CD4-positive, alpha-beta T cell treated with Interleukin-17A for 4 hours (primary cell): Measurements from ENCODE around the gene KMT2D.

Experiments
- DNase-seq: peaks from one replicate; pipeline ENCODE4 v3.0.0-alpha.2; 2020; ENCODE audit warnings: mixed read lengths

The KMT2D gene

DNA sequence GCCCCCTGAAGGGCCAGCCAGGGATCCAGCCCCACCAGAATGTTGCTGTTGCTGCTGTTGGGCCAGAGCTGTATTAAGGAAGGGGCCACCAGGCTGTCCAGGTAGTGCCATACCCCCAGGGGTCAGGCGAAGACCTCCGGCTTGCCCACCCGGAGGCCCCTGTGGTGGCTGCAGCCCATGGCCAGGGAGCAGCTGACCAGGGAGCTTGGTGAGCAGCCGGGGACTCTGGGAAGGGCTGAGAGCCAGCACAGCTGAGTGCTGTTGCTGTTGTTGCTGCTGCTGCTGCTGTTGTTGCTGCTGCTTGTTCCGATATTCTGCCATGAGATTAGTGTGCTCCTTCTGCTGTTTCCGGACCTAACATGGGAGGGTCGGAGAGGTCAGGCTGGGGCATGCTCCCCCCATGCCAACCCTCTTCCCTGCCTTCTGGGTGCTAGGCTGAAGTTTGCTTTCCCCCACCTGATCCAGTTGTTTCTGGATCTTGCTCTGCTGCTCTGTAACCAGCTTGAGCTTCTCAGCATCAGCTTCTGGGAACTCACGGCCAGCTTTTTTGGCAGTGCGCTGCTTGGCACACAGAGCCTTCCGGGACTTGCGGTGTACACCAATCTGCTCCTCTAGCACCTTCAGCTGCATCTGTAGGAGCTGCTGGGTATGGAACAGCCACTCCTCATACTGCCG is 26.8 kb downstream of the KMT2D start:
- no peak for DNase-seq

DNA sequence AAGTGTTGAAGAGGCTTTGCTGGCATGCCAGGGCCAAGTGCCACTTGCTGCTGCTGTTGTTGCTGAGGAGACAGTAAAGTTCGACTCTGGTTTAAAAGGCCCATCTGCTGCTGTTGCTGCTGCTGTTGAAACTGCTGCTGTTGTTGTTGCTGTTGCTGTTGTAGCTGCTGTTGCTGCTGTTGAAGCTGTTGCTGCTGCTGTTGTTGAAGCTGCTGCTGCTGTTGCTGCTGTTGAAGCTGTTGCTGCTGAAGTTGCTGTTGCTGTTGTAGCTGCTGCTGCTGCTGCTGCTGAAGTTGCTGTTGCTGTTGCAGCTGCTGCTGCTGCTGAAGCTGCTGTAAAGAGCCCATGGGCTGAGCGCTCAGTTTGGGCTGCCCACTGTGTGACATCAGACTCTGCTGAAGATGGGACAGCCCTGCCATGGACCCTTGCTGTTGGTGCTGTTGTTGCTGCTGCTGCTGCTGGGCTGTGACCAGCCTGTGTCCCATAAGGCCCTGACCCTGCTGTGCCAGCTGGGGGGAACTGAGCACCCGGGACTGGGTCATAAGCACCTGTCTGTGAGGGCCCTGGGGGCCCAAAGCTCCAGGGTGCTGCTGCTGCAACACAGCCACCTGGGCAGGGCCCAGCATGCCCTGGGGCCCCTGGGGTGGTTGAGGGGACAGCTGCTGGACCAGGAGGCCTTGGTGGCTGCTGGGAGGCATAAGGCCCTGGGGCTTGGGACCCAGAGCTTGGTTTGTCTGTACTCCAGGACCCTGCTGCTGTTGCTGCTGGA is 27.7 kb downstream of the KMT2D start:
- DNase-seq: no peak

DNA sequence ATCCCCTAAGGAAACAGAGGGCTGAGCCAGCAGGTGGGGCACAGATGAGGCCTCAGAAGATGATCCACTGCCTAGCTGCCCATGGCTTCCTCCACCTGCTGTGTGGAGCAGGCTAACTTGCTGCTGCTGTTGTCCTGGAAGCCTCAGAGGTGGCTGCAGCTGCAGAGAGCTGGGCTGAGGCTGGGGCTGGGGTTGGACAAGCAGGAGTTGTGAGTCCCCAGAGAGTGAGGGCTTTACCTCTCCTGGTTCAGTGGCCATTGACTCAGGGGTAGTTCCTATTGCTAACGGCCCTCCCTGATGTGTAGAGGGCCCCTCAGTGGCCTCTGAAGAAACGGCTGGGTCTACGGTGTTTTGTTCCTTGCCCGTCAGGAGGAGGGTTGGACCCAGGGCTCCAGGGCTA is 28.3 kb downstream of the KMT2D start:
- no peak for DNase-seq

DNA sequence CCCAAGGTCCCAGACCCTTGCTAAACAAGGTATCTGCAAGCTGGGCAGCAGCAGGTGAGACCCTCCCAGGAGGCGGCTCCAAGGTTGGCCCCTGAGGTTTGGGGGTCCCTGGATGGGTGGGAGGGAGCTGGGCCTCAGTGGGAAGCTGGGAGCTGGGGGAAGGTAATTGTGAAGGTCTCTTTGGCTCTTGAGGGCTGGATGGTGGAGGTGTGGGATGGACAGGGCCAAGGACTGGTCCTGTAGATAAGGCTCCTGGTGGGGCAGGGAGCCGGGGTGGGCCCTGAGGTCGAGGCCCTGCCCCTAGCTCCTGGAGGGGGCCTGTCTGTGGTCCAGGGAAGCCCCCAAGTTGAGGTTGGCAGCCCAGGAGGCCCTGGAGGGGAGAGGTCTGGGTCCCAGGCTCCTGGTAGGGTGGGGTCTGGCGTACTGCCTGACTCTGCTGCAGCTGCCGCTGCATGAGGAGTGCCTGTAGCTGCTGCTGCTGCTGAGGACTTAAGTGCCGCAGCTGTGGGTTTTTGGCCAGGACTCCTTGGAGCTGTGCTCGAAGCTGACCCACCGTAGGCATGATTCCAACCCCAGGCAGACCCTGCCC is 28.9 kb downstream of the KMT2D start:
- no peak for DNase-seq

DNA sequence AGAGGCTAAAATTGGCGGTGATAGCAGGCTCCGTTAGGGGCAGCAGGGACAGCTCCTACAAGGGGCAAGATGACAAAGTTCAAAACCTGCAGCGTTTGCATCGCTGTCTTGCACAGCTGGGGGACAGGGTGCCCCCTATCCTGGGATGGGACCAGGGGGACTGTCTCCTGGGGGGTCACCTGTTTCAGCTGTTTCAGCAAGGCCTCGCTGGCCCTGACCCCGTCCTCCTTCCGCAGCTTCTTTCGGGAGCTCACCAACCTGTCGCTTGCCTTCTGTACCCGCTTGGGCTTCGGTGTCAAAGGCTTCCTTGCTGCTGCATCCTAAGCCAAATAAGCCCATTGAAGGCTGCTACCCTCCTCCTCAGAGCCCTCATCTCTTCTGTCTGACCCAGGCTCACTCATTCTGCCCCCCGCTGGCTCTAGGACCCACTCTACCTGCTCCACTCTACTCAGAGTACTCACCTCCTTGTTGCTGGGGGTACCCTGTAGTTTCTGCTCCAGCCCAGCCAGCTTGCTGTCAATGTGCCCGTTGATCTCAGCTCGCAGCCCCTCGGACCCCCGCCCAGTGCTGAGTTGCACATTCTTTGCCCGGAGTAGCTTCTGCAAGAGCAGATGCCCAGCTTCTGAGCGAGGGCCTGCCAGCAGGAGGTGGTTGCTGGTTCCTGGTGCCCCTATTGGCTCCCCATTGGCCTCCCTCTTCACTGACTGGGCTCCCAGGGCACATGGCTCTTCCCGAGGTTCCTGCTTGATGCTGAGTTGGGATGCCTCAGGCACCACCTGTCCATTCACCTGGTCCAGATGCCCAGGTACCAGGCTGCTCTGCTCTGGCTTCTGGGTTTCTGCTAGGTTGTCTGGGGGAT is 29.7 kb downstream of the KMT2D start:
- DNase-seq: no peak

DNA sequence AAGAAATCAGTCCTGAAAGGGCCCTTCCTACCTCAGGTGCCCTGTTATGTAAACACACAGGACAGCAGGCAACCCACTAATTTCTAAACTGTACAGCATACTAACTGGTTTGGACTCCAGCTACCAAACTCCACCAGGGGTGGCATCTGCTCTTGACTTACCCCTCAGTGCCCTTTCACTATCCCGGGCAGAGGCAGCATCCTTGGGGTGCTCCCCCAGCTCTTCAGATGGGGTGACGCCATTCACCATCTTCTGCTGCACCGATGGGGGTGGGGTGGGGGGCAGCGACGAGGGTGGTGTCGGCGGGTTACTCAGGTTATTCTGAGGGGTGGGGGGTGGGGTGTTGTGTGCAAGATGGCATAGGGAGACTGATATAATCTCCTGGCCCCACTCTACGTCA is 30.5 kb downstream of the KMT2D start:
- no peak for DNase-seq

DNA sequence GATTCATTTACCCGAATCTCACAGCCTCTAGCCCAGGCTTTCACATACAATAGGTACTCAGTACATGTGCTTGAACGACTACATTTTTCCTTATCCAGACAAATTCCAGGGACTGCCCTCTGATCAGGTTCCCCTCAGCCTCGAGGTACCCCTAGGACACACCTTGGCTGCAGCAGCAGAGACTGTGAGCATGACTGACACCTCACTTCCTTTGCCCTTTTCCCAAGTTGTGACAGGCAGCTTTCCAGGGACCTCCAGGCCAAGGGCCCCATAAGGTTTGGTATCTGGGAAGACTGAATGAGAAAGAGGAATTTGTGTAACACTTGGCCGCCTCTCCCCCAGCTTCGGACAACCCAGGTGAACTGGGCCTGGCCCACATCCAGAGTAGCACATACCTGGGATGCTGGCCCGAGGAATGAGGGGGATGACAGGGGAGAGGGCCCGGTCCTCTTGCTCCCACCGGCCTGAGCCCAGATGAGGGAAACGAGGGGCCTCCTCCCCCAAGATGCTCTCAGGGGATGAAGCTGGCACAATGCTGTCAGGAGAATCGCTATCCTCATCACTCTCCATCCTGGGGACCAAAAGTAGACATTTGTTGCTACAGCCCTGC is 31.8 kb downstream of the KMT2D start:
- no peak for DNase-seq

DNA sequence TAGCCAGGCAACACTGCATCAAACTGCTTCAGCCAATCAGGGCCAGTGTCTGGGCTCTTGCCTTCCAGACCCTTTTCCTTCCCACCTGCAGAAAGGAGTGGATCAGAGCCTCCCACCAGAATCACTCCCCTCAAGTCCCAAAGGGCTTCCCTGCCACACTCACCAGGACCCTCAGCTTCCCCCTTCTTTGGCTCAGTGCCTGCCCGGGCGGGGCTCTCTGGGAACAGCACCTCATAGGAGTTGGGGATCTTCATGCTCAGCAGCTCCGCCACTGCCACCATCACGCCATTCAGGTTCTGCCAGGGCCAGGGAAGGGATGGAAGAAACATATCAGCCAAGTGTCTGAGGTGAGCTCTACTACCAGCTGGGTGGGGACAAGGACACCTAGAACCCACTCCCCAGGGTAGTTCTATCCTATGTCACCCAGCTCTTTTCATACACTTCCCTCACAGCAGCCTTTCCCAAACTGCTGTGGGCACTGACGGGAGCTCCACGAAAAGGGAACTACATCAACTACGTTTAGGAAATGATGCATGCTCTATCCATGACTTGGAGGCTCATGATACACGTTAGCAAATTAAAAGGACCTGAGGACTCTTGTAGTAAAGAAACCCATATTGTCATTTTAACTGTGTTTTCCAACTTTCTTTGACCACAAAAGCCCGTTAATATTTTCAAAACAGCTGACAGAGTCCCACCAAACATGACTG is 32.6 kb downstream of the KMT2D start:
- no peak for DNase-seq

DNA sequence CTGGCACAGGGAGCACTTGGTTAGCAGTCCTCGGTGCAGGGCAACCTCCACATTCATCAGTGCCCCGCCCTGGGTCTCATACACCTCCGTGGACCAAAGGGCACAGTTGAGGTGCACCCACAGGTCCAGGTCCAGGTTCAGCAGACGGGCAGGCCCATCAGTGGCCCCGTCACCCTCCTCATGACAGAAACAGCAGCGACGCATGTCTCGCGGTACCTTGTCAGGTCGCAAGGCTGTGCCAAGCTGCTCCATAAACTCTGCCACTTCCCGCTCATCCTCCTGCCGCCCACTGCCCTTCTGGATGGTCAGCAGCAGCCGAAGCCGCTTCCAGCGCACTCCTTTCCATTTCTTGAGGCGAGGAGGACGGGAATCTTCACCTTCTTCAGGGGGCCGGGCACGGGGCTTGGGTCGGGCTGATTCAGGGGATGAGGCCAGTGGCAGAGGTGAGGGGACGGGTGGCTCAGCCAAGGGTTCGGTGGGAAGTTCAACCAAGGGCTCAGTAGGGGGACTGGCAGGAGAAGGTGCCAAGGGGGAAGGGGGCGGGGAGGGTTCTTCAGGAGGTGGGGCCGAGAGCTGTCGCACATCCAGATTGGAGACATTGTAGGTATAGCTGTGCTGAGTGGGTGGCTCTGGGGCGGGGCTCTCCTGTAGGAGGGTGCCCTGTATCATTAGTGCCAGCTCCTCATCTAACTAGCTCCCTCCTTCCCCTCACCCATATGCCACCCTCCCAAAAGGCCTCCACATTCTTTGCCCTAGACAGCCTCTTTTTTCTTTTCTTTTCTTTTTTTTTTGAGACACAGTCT is 33.7 kb downstream of the KMT2D start:
- DNase-seq: no peak

DNA sequence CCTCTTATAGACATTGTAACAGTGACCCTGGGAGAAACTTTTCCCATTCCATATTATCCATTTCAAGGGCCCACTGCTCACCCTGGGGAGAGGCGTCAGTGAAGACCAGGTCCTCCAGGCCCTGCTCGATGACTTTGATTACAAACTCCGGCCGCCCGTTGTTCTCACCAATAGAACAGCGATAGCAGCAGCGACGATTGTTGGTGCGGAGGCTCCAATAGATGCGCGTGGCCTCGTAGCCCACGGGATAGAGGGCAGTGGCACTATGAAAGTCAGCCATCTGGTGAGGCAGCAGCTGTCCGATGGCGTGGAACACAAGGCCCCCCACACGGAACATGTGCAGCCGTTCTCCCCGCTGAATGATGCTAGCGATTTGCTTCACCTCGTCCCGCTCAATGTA is 34.5 kb downstream of the KMT2D start:
- no peak for DNase-seq

DNA sequence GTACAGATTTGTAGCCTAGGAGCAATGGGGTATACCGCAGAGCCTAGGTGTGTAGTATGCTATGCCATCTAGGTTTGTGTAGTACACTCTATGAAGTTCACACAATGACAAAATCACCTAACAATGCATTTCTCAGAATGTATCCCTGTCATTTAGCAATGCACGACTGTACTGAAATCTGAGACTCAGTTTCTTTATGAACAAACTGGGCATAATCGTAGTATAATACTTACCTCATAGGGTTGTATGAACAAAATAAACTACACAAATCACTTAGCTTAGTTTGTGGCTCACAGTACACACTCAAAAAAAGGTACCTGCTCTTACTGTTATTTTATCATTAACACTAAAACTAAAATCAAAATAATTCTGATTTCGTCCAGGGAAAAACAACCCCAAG is 35.1 kb downstream of the KMT2D start:
- no peak for DNase-seq

DNA sequence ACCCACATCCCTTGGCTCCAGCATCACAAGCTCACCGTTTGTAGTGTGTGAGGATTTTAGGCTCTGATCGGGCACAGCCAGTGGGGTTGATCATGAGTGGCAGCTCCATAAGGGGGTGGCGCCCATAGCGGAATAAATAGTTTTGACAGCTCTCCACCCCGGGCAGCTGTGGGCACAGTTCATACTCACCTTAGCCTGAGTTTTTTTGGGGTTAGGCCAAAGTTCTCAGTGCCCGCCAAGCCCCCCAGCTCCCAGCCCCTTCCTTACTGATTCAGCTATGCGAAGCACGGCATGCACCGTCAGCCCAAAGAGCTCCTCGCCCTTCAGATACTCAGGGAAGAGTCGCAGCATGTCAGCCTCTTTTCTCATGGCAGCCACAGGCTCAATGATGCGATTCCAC is 36.1 kb downstream of the KMT2D start:
- no peak for DNase-seq

DNA sequence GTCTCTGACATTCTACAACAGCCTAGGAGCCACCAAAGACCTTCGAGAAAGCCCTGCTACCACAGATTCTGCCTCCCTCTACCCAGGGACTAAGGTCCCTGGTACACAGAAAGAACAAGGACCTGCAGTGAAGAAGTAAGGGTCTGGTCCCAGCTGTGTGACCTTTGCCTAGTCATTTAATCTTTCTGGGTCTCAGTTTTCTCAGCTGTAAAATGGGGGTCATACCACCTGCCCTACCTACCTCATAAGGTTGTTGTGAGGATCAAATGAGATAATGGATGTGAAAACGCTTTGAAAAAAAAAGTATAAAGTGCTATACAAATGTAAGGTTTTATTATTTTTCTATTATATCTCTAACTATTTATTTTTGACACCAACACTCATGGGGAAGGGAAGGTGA is 36.8 kb downstream of the KMT2D start:
- no peak for DNase-seq

DNA sequence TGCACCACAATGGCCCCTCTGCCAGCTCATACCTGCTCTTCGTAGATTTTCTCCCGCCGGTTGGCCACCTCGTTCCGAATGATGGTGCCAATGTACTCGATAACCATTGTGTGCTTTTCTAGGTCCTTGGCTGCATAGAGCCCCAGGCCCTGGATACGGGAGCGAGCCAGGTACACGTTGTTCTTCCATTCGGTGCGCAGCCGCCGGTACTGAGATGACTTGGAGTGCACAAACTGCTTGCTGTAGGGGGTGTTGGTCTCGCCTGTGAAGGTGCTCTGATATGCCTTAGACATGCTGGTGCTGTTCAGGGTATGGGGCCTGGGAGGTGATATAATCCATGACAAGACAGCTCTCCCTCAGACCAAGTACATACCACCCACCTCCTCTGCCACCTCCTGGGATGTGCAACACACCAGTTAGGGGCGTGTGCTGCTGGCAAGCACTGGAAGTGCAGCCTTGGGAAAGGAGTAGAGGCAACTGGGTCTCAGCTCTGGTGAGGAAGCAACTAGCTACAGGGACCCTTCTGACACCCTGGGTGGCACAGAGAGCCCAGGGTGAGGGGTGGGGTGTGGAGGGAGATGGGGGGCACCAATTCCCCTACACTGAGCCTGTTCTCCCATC is 37.9 kb downstream of the KMT2D start:
- DNase-seq: no peak

DNA sequence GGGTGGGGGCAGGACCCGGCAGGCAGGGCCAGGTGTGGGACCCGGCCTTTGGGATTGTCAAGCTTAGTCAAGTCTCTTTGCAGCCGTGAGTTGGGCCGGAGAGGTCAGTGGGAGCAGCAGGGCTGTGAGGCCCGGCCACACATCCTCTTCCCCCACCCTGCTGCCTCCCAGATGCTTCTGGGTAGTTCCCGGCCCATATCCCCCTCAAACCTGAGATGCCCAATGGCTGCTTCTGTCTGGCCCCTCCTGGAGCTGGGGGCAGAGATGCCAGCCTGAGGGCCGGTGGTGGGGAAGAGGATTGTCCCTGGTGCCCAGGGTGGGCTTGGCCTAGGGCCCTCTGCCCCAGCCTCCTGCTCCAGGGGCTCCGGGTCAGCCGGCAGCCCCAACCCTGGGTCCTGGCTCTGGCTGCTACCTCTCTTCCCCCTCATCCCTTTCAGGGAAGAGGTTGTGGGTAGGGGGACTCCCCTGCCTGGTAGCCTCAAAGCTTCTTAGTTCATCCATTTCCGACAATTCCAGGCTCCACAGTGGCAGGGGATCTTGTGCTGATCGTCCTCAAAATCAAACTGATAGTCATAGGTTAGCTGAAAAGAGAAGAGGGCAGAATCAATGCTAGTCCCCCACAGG is 39.2 kb downstream of the KMT2D start:
- DNase-seq: no peak

DNA sequence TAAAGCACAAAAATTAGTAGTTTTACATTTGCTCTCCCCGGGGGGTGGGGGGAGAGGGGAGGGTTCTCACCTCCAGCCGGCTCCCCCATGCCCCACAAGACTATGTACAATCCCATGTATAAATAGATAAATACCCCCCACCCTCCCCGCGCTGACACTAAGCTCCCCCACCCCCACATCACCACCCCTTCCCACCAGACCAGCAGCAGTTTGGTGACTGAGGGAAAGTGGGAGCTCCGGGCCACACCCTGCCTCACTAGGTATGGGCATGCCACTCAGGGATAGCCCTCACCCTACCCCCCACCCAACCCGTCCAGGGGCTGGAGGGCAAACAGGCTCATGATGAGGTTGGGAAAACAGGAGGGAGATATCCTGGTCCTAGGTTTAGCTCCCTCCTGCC is 40.2 kb downstream of the KMT2D start:
- no peak for DNase-seq

DNA sequence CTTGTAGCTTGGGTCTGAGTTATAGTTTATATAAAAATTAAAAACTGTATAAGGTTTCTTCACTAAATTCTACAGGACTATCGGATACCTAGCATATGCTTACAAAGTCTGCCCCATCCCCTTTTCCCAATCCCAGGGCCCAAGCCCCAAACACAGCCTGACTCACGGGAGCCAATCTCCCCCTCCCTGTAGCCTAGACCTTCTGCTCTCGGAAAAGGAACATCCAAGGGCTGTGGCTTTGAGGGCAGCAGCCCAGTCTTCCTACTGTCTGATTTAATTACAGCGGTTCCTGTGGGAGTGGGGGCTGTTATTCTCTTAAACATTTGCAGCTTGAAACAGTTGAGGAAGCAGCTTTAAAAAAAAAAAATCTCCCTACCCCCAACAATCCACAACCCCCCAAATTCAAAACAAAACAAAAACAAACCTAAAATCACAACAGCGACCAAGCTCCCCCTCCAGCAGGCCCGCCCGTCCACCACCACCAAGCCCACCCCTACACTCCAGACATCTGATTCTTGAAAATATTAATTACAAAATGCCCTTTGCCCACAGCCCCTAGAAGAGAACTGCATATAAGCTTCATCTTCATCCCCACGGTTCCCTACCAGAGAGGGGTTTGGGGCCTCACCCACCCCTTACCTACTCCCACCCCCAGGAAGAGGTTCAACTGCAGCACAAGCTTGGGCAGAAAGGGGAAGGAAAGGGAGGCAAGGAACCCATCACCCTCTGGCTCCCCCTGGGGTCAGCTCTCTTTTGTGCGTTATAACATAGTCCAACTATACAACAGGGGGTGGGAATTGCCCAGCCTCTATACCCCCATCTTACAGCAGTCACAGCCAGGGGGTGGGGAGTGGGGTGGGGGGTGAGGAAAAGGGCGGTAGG is 40.9 kb downstream of the KMT2D start:
- peak; percentile 32 for DNase-seq

DNA sequence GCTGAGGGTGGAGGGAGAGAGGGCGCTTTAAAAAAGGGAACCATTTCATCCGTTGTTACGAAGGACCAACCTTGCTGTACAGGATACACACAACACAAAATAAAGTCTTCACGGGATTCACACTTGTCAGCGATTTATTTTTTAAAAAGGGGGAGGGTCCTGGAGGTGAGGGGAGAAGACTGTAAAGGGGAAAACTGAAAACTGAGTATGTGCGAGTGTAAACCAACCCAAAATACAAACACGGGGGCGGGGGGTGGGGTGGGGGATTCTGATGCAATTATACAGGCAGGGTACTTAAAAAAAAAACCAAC is 41.5 kb downstream of the KMT2D start:
- DNase-seq: no peak
